ENCODE results near the gene ZCCHC2. TPM values are rescaled to one million over a fixed set of nuclear protein-coding genes. Genes with fewer than 3 reads are reported as not detected.

The ZCCHC2 gene
- total RNA-seq, 4 donors from 2014 or later: 20.1 to 28.5 (median 24.9) TPM

DNA sequence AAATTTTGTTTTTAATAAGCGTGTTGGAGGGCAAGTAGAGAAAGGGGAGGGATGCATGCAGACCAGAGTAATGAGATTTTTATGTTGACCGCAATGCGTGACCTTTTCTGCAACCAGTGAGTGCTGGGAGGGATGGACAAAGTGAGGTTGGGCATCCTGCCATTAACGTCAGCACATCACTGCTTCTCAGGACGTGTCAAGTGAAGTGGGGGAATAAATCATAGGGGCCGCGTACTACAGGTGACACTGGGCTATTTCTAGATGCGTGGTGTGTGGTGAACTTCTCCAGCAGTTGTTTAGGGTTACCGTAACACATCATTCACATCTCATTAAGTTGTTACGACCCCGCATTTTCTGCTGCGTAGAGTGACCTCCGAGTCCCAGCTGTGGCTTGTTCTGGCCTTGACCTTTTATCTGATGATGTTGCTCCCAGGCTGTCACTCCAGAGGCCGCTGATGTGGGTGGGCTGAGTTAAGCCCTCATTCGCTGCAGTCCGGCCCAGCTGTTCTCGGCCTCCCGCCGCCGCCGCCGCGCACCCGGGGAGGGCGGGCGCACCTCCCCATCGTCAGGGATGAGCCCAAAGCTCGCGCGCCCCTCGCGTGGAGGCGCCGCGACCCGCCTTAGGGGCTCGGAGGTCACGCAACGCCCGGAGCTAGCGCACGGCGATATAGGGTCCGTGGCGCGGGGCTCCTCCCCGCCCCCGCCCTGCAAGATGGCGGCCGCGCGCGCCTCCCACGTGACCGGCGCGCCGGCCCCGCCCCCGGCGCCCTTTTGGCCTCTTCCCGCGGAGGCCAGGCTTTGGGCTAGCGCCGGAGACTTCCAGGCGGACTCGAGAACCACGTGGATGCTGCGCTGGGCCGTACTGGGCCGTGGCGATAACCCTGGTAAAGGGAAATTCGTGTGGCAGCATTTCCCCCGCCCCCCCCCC, 3.5 kb downstream of the ZCCHC2 start:
- Histone ChIP-seq H3K27me3 (no peaks in the 10 kb centered on the region), H3K36me3 (no peaks in the 10 kb centered on the region), H3K9me3 (no peaks in the 10 kb centered on the region), H3K27ac (peak overlapping the region; percentile 98 to 100 (median 98)), H3K4me1 (peaks cover 19 to 20% of the 10 kb centered on the region in 2 donors), H3K4me3 (replicated peaks in 1 of 3) (peak overlapping the region; percentile 75 to 97 (median 96))
- intact Hi-C loops (cut with DNase I): no loop called here
- TF ChIP-seq, protein P1, sequence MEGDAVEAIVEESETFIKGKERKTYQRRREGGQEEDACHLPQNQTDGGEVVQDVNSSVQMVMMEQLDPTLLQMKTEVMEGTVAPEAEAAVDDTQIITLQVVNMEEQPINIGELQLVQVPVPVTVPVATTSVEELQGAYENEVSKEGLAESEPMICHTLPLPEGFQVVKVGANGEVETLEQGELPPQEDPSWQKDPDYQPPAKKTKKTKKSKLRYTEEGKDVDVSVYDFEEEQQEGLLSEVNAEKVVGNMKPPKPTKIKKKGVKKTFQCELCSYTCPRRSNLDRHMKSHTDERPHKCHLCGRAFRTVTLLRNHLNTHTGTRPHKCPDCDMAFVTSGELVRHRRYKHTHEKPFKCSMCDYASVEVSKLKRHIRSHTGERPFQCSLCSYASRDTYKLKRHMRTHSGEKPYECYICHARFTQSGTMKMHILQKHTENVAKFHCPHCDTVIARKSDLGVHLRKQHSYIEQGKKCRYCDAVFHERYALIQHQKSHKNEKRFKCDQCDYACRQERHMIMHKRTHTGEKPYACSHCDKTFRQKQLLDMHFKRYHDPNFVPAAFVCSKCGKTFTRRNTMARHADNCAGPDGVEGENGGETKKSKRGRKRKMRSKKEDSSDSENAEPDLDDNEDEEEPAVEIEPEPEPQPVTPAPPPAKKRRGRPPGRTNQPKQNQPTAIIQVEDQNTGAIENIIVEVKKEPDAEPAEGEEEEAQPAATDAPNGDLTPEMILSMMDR (IDR thresholded peaks at IDR 0.05): no peak
- peak; percentile 58 to 91 for TF ChIP-seq POLR2A (IDR thresholded peaks at IDR 0.05)
- 2 to 4% methylated on average over 16 to 30 of the region's 74 CpGs for WGBS, 2 donors
- DNase-seq: peak; percentile 76 to 80

DNA sequence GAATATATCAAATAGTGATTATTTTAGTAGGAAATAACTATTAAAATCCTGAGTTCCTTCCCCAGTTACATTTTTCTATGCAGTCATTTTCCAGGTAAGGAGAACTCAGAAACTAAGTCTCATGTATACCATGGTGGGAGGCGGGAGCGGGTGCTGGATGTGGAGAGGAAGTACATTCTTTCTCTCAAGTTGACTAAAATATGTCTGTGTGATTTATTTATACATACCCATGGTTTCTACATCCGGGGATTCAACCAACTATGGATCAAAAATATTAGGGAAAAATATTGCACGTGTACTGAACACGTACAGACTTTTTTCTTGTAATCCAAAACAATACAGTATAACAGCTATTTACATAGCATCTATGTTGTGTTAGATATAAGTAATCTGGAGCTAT, 6.8 kb downstream of the ZCCHC2 start:
- Histone ChIP-seq H3K36me3 (no peaks in the 10 kb centered on the region), H3K4me3 (replicated peaks in 1 of 3) (no peak overlapping the region), H3K27ac (no peak overlapping the region), H3K27me3 (no peaks in the 10 kb centered on the region), H3K9me3 (no peaks in the 10 kb centered on the region), H3K4me1 (peaks cover 15 to 19% of the 10 kb centered on the region in 2 donors)
- TF ChIP-seq, protein P1 (IDR thresholded peaks at IDR 0.05): no peak
- TF ChIP-seq POLR2A (IDR thresholded peaks at IDR 0.05): no peak
- no peak for DNase-seq
- intact Hi-C loops (cut with DNase I): no loop called here
- WGBS, 2 donors: 77 to 88% methylated on average over 5 of the region's 5 CpGs

DNA sequence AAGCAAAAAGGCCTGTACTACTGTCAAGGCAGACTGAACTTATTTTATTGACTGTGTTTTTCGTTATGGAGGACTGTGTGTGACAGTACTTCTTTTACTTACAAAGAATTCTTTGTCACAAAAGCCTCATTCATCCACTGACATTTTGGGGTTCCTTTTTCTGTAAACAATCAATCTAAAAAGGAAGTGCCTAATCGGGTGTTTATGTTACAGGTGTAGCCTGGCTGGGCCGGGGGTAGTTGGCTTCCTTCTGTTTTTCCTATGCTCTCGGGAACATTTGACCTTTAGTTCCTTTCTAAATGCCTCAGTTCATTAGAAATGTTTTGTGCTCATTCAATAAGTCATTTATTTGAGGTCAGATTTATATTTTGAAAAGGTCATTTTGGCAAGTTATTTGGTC, 8.3 kb downstream of the ZCCHC2 start:
- H3K4me3 ChIP-seq (replicated peaks in 1 of 3): no peak overlapping the region
- no peak overlapping the region for H3K27ac ChIP-seq
- peaks cover 9 to 10% of the 10 kb centered on the region in 2 donors for H3K4me1 ChIP-seq
- DNase-seq: no peak
- no peaks in the 10 kb centered on the region for H3K36me3 ChIP-seq
- H3K9me3 ChIP-seq: no peaks in the 10 kb centered on the region
- no peaks in the 10 kb centered on the region for H3K27me3 ChIP-seq
- TF ChIP-seq, protein P1 (IDR thresholded peaks at IDR 0.05): no peak
- TF ChIP-seq POLR2A (IDR thresholded peaks at IDR 0.05): no peak
- intact Hi-C loops (cut with DNase I): no loop called here
- WGBS, 2 donors: 60 to 68% methylated on average over 4 of the region's 4 CpGs

DNA sequence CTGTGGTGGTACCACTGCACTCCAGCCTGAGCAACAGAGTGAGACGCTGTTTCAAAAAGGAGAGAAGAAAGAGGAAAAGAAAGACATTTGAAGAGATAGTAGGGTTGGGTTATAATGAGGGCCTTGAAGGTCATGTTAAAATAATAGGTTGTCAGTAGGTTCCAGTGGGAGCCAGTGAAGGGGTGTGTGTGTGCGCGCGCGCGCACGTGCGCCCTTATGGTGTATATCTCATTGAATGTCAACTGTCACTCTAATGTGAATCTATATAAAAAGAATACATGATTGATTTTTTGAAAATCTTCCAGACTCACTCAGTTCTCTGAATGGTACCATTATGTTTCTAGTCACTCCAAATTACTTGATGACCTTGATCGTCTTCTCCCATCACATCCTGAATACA, 9.1 kb downstream of the ZCCHC2 start:
- H3K4me3 ChIP-seq (replicated peaks in 1 of 3): no peak overlapping the region
- intact Hi-C loops (cut with DNase I): no loop called here
- no peaks in the 10 kb centered on the region for H3K27me3 ChIP-seq
- 98% methylated on average over 9 of the region's 9 CpGs for WGBS, 2 donors
- DNase-seq: no peak
- no peaks in the 10 kb centered on the region for H3K9me3 ChIP-seq
- no peaks in the 10 kb centered on the region for H3K36me3 ChIP-seq
- no peak overlapping the region for H3K27ac ChIP-seq
- TF ChIP-seq, protein P1 (IDR thresholded peaks at IDR 0.05): no peak
- TF ChIP-seq POLR2A (IDR thresholded peaks at IDR 0.05): no peak
- peaks cover 8 to 10% of the 10 kb centered on the region in 2 donors for H3K4me1 ChIP-seq

DNA sequence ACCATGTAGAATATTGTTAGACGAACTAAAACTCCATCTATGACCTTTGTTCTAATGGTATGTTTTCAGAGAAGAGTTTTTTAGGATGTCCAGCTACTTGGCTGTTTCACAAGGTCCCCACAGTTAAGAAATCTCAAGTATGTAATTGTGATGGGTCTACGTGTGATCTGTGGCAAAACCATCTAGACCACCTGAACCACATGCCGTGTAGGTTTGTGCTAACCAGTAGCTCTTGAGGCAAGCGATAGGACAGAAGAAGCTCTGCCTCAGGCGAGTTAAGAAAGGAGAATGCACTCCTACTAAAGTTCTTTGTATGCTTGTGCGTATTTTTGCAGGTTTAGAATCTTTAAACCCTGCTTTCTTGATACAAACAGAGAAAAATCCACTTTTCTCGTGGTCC, 13.2 kb downstream of the ZCCHC2 start:
- Histone ChIP-seq H3K27me3 (no peaks in the 10 kb centered on the region), H3K27ac (no peak overlapping the region), H3K4me1 (peaks cover 3 to 9% of the 10 kb centered on the region in 2 donors), H3K36me3 (no peaks in the 10 kb centered on the region), H3K4me3 (replicated peaks in 1 of 3) (no peak overlapping the region), H3K9me3 (no peaks in the 10 kb centered on the region)
- intact Hi-C loops (cut with DNase I): no loop called here
- TF ChIP-seq POLR2A (IDR thresholded peaks at IDR 0.05): no peak
- TF ChIP-seq, protein P1 (IDR thresholded peaks at IDR 0.05): no peak
- 94 to 96% methylated on average over 7 of the region's 7 CpGs for WGBS, 2 donors
- DNase-seq: no peak
